Activated CD4-positive, alpha-beta T cell treated with anti-CD3 and anti-CD28 coated beads for 4 hours (primary cell): ENCODE data around the gene NMRAL1.
A peak's percentile ranks its signal among the peaks of the same experiment; 100 is the strongest.

ENCODE experiments used
- DNase-seq, 2 donors: peaks; one replicate each; pipeline ENCODE4 v3.0.0-alpha.2; 2020

The NMRAL1 gene

DNA sequence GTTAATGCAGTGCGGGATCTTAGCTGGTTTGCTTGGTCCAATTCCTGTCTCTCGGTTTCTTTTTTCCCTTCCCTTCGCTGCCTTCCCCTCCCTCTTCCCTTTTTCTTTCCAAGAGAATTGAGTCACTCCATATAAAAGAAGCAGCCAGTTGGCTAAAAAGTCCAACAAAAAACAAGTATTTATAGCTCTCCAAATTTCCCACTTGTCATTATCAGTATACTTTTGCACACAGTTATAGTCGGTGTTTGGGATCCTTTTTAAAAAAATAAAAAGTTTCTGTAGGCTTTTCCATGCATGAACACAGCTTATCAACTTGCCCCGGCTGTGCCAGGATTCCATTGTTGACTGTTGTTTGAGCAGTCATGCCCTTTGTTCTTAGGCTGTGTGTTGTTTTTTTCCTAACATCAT is 26.6 kb upstream of the NMRAL1 start:
- DNase-seq = no peak

DNA sequence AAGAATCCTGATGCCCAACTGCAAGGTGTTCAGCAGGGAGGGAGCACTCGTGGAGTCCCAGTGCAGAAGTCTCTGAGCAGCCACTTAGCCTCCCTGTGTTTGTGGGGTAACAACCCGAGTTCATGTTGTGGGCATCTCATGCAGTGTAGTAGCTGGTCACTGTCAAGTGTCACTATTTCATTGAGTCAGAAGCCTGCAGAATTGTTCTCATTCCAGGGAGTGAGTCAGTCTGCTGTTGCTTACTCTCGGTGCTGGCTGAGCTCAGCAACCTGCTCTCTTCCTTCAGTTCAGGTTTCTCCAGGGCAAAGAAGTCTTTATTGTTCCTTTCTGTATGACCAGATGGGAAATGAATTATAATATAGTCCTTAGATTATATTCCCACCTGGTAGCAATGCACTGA is 25.8 kb upstream of the NMRAL1 start:
- no peak for DNase-seq

DNA sequence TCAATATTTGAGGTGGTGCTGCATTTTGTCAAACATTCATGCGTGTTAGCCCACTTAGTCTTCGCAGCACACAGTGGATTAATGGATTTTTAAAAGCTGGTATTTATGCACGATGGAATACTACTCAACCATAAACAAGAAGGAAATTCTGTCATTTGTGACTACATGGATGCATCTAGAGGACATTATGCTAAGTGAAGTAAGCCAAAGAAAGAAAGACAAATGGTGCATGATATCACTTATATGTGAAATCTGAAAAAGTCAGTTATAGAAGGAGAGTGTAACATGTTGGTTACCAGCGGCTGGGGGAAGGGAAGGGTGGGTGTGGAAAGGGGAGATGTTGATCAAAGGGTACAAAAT is 24.8 kb upstream of the NMRAL1 start:
- DNase-seq = no peak

DNA sequence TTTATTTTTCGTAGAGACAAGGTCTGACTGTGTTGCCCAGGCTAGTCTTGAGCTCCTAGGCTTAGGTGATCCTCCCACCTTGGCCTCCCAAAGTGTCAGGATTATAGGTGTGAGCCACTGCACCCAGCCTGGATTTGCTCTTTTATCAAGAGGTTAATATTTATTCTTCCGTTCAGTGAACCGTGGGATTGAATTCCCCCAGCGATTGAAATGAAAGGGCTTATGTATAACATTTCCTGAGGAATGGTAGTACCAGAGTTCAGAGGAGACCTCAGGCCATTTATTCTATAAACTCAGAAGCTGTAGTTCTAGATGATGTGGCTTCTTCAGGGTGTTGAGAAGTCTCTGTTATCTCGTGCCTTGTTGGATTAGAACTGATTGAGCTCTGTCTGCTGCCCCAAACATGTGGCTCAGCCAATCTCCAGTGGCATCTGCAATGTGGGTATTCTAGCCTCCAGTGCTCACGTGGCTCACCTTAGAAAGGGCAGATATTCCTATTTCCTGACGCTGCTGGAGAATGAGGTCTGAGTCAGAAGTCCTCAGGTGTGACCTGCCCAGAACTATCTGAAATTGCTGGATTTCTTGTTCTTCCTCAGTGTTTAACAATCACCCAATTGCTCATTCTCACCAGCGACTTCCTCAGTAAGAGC is 24.2 kb upstream of the NMRAL1 start:
- no peak for DNase-seq

DNA sequence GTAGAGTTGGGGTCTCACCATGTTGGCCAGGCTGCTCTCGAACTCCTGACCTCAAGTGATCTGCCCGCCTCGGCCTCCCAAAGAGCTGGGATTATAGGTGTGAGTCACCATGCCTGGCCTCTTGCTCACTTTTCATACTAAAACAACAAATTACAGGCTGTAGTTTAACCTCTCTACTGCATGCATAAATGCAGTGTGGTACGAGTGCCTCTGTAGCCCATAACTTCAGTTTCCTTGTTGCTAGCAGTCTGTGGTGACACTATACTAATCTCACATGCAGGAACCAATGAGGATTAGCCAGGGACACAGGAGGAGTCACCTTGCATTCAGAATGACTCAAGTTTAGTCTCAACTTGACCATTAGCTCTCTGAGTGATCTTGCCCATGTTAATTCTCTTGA is 21.9 kb upstream of the NMRAL1 start:
- DNase-seq = no peak

DNA sequence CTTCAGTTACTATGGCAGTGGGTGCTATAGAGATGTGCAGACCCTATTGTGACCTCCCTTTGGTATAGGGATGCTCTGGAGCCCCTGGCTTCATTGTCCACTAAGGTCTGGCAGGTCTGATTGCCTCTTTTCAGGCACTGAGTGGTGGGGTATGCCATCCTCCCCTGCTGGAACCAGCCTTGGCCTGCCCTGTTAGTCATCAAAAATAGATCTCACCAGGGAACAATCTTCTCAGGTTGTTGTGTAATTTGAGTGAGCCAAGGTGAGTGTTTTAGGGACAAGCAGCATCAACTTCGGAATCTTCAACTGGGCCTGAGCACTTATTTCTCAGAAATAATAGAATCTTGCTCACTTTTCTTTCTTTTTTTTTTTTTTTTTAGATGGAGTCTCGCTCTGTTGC is 21.3 kb upstream of the NMRAL1 start:
- no peak for DNase-seq

DNA sequence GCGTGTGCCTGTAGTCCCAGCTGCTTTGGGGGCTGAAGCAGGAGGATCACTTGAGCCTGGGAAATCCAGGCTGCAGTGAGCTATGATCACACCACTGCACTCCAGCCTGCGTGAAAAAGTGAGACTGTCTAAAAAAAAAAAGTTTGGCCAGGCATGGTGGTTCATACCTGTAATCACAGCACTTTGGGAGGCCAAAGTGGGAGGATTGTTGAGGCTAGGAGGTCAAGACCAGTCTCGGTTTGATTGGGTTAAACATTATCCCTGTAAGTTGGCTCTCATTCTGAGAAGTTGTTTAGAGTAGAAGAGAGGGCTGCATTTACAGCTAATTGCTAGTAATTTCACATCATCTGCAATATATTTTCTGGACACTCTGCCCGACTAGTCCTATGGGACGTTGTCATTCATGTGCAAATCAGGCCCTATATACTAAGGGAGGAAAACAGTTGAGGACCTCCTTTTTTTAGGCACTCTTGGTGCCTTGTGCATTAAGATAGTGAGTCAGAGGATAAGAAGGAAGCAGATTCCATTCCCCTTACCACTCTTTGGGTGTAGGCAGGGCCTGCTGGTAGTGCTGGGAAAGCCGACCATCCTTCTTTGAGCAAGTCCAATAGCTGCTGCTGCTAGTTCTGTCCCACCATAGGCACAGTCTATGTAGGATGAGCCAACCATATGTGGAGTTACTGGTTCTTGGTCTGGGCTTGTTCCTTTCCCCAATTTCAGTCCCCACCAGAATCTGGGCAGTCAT is 20.5 kb upstream of the NMRAL1 start:
- no peak for DNase-seq

DNA sequence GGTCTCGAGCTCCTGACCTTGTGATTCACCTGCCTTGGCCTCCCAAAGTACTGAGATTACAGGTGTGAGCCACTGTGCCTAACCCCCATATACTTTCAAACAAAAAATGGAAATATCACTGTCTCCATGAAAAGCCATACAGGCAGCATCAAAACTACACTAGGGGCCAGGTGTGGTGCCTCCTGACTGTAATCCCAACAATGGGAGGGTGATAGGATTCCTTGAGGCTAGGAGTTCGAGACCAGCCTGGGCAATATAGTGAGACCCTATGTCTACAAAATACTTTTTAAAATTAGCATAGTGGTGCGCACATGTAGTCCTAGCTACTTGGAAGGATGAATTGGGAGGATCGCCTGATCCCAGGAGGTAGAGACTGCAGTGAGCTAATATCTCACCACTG is 17.5 kb upstream of the NMRAL1 start:
- no peak for DNase-seq

DNA sequence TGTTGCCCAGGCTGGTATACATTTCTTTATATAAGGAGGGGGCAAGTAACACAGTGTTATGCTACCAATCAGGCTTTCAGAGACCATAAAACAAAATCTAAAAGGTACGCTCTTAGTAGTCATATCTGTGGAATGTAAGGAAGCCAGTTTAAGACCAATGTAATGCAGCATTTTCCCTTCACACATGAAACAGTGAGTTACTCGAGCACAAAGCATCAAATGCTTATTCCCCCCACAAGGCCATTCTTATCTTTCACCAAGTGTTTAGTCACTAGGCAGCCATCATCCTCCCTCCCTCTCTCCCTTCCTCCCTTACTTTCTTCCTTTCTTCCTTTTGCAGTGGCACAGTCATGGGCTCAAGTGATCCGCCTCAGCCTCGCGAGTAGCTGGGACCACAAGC is 14.6 kb upstream of the NMRAL1 start:
- DNase-seq = no peak

DNA sequence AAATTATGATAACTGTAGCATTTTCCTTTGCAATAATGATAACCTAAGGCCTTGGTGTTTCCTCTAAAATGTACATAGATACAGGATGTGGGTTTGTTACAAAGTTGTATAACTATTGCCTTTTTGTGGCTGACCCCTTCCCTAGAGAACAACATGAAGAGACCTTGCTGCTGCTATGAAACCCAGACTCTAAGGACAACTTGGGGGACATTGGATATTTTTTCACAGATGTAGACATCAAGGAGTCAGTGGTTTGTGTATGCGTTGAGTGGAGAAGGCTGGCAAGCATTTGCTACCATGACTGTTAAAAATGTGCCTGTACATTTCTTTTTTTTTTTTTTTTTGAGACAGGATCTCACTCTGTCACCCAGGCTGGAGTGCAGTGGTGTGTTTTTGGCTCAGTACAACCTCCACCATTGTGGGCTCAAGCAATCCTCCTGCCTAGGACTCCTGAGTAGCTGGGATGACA is 14.1 kb upstream of the NMRAL1 start:
- DNase-seq = no peak

DNA sequence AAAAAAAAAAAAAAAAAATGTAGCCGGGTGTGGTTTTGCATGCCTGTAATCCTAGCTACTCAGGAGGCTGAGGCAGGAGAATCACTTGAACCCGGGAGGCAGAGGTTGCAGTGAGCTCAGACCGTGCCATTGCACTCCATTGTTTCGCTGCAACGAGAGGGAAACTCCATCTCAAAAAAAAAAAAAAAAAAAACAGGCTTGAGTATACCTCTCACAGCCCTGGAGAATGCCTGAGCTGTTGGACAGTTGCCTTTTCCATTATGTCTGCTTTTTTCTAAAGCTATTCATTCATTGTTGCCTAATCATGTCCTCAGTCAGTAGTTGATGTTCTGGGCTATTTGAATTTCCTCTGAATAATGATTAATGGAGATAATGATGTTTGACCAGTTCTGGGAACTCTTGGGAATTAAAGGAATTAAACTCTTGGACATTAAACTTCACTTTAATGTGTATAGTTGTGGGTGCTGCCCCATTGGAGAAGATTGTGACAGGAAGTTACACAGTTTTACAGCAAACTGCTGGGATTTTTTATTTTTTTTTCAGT is 13.6 kb upstream of the NMRAL1 start:
- DNase-seq = no peak

DNA sequence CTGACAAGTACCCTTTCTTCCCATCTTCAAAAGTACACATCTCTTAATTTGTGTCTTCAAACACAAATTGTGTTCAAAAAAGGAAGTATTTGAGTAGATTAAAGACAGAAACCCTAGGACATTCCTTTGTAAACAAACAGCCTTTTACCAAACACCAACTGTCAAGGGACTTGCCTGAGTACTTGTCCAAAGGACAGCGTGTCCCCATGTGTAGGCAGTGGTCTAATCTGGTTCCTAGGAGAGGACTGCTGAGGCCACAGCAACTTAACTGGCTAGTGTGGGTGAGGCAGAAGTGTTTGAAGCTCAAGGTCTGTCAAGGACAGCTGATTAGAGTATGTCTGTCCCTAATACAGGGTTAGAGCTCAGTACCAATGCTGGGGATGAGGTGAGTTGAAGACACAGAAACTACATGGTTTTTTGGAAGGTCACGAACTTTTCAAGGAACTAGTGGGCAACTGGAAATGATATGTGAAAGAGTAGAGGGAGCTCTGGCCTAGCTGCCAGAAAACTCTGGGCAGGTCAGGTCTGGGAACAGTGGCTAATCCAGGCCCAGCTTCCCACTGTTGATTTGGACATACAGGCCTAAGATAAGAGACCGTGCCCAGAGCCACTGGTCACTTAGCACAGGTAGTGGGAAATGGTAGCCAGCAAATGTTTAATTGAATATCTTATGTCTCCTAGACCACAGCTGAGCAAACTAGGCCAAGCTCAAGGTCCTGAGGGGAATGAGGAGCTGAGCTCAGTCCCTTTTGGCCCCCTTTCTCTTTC is 11.9 kb upstream of the NMRAL1 start:
- DNase-seq = no peak

DNA sequence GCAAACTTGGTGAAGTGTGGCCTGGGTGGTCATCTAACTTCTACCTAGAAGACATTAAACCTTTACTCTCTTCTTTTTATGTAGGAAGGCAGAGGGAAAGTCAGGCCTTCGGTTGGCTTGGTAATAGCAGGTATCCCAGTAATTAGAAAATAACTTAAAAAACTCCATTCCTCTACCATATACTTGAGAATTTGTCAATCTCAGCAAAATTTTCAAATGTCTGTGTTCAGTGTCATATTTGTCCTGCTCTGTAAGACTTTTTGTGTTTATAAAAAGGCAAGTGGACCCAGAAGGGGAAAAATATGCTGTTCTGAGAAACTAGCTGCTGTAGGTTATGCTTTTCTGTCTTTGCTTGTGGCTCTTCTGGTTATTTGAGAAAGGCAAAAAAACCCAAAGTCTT is 7.5 kb upstream of the NMRAL1 start:
- DNase-seq = no peak

DNA sequence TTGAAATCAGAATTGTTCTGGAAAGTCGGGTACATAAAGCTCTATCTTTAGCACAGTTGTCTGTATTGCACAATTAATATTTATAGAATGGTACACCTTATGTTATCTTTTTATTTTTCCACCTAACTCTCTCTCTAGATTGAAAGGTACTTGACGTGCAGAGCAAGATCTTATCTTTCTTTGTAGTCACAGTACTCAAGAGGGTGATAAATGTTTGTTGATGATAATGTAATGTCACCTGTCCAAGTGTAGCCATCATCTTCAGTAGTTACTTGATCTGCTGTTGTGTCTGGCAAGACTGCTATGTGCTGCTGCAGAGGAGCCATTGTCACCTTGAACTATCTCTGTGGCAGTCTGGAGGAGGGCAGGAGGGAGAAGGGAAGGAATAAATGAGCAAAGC is 7.1 kb upstream of the NMRAL1 start:
- no peak for DNase-seq

DNA sequence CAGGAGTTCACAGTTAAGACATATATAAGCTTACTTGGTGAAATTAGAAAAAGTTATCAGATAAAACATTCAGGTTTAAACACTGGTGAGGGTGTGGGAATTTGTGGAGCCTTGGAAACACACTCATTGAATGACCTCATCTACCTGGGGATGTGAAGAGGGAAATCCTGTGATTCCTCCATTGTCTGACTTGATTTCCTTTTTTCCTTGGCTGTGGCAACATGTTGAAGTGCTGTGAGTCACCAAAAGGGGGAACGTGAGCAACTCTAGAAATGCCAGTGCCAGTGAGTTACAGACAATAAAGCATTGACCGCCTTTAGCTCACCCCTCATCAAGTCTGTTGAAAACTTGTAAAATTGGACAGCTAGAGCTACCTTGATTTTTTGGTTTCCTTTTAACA is 3.5 kb upstream of the NMRAL1 start:
- DNase-seq = peak in 1 of 2 donors; percentile 37

DNA sequence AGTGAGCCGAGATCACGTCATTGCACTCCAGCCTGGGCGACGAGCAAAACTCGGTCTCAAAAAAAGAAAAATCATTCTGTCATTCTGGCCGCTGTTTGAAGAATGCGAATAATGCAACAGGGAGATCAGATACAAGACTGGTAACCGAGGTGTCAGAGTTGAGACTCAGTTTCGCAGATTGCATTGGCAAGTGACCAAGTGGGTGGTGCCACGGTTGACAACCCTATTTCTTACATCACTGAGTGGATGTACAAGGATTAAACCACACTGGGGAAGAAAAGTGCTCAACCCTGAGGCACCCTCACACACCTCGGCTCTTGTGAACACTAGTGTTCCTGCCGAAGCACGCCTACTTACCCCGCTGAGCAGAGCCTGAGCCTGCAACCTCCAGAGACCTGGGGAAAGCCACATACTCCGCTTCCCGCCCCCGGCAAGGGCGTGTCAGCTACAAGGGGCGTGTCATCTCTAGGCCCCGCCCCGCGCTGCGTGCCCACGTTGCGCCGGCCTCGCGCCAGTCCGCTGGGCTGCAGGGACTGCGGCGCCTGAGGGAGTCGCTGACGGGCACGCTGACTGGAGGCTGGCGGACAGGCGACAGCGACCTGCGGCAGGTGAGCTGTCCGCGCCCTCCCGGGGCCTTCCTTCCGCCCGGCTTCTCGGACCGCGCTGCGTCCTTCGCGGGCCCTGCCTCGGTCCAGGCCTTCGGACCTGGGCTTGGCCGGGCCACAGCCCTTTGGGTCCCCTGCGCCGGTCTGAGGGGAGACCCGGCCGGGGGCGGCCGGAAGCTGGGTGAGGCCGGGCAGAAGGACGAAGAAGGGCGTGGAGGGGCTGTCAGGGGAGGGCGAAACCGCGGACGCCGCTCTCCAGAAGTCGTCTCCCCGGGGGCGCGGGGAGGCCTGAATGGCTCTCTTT is 1.7 kb upstream of the NMRAL1 start, which contains the start of gene HMOX2:
HMOX2 (plus strand) TSS at position 519 of the 909 bp plus-strand sequence. CDS start 29,127 bp downstream, outside the sequence.
- peak; percentile 92 to 94 for DNase-seq

DNA sequence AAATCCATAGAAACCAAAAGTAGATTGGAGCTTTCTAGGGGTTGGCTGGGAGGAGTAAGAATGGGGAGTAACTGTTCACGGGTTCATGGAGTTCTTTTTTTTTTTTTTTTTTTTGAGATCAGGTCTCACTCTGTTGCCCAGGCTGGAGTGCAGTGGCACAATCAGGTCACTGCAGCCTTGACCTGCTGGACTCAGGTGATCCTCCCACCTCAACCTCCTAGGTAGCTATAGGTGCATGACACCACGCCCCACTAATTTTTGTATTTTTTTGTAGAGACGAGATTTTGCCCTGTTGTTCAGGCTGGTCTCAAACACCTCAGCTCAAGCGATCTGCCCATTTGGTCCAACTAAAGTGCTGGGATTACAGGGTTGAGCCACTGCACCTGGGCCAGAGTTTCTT is 1.5 kb downstream of the NMRAL1 start:
- DNase-seq = no peak

DNA sequence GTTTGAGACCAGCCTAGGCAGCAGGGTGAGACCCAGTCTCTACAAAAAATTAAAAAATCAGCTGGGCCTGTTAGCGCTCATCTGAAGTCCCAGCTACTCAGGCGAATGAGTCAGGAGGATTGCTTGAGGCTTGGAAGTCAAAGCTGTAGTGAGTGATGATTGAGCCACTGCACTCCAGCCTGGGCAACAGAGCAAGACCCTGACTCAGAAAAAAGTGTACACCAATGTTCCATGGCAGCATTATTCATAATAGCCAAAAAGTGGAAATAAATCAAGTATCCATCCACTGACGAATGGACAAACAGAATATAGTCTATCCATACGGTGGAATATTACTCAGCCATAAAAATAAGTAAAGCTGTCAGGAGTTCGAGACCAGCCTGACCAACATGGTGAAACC is 2.6 kb downstream of the NMRAL1 start:
- DNase-seq = no peak

DNA sequence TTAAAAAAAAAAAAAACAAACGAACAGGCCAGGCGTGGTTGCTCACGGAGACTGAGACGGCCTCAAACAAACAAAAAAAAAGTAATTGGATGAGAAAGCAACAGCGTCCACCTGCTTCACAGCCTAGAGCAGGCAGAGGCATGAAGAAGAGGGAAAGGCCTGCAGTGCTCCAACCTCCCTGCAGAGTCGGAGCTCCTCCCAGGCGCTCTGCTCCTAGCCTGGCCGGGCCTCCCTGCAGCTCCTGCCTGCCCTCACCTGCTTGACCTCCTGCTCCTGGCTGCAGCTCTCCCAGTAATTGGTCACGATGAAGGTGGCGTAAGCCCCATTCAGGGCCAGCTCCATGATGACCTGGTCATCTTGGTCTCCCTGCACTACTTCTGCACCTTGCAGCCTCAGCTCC is 5.5 kb downstream of the NMRAL1 start:
- no peak for DNase-seq

DNA sequence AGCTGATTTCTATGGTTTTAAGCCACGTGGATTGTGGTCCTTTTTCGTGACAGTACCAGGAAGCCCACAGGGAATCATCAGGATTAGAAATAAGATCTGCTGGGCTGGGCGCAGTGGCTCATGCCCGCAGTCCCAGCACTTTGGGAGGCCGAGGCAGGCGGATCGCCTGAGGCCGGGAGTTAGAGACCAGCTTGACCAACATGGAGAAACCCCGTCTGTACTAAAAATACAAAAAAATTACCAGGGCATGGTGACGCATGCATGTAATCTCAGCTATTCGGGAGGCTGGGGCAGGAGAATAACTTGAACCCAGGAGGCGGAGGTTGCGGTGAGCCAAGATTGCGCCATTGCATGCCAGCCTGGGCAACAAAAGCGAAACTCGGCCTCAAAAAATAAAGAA is 6.5 kb downstream of the NMRAL1 start:
- DNase-seq = no peak

DNA sequence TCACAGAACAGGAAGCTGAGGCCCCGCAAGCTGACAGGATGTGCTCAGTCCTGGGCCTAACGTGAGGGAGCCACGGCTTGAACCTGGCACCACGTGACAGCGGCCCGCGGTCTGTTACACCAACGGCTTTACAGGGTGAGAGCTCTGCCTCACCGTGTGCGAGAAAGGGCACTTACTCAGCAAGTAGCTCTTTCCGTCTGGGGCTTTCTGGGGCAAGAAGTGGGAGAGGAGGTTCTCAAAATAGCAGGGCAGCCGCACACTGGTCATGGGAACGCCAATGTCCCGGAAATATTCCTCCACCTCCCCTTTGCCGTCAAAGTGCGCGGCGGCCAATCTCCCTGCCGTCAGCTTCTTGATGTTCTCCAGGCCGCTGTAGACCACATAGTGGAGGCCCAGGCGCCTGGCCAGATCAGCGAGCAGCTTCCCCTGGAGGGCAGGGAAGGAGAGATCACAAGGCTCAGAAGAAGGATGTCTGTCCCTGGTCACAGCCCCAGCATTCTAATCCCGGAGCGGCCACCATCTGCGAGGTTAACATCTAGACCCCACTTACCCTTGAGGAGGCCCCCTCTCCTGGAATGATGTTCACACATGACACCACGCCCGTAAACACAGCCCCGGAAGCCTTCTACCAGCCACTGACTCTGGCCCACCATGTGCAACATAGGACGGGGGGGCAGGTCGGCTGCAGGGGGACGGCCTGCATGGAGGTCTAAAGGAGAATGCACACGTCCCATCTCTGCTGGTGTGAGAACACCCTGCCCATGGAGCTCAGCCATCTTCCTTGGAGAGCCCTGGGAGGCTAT is 8.2 kb downstream of the NMRAL1 start:
- peak; percentile 50 to 65 for DNase-seq
